ENCODE results near the gene TACC2.

DNA sequence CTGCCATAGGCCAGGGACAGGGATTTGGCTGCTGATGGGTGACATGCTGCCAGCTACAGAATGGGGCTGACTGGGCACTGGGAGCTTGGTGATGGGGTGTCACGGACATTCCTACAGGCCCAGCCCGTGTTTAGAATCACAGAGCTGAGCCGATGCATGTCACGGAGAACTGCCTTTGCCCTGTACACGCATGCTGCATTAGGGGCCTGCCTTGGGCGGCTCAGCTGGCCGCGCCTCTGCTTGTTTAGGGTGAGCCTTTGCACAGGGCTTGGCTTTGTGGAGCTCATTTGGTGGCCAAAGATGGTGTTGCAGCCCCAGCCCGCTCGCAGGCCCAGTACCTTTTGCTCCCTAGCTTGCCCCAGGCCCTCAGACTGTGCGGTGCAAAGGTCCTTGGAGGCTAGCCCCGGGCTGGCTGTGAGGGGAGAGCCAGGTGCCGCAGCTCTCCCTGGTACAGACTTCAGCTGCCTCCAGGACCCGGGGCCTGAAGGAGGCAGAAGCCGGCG is 173.8 kb downstream of the TACC2 start:
- TF ChIP-seq POLR2A (IDR thresholded peaks at IDR 0.05), result no peak
- TF ChIP-seq, protein P1, sequence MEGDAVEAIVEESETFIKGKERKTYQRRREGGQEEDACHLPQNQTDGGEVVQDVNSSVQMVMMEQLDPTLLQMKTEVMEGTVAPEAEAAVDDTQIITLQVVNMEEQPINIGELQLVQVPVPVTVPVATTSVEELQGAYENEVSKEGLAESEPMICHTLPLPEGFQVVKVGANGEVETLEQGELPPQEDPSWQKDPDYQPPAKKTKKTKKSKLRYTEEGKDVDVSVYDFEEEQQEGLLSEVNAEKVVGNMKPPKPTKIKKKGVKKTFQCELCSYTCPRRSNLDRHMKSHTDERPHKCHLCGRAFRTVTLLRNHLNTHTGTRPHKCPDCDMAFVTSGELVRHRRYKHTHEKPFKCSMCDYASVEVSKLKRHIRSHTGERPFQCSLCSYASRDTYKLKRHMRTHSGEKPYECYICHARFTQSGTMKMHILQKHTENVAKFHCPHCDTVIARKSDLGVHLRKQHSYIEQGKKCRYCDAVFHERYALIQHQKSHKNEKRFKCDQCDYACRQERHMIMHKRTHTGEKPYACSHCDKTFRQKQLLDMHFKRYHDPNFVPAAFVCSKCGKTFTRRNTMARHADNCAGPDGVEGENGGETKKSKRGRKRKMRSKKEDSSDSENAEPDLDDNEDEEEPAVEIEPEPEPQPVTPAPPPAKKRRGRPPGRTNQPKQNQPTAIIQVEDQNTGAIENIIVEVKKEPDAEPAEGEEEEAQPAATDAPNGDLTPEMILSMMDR (IDR thresholded peaks at IDR 0.05 in 4 of 5, conservative IDR thresholded peaks at IDR 0.05 in 1 of 5), result no peak

Measured in gastrocnemius medialis (tissue), 4 donors.